K562 (cell line): ENCODE results near the gene STIL. TPM values are rescaled to one million over a fixed set of nuclear protein-coding genes. Genes with fewer than 3 reads are reported as not detected.
A peak's percentile ranks its signal among the peaks of the same experiment; 100 is the strongest.

Experiments
- GABPB1 ChIP-seq: sonication (generic); formaldehyde crosslinking; IDR thresholded peaks from 2 replicates; pipeline ENCODE4 v1.8.0; 2022; ENCODE audit warnings: mild to moderate bottlenecking, missing genetic modification reagents
- GATAD2B ChIP-seq: fragments of 450-650 bp; IDR thresholded peaks from 2 replicates; pipeline ENCODE4 v1.6.1; 2017; ENCODE audit warnings: mild to moderate bottlenecking, borderline replicate concordance
- MCM3 ChIP-seq: fragments of 450-650 bp; IDR thresholded peaks from 2 replicates; pipeline ENCODE4 v1.6.1; 2016
- MNT ChIP-seq, 2 experiments: fragments of 450-650 bp; conservative IDR thresholded peaks; 2 replicates each; pipeline ENCODE4 v1.6.1; 2017; ENCODE audit warnings: mild to moderate bottlenecking in 2 of 2, moderate library complexity in 2 of 2
- NR0B1 ChIP-seq: fragments of 450-650 bp; IDR thresholded peaks from one replicate; pipeline ENCODE4 v1.6.1; 2018; ENCODE audit warnings: mild to moderate bottlenecking, moderate library complexity; ENCODE audit not compliant: partially characterized antibody
- NR2C2 ChIP-seq, 2 experiments: fragments of 200-800 bp in 1 of 2; sonication (Bioruptor generic) in 1 of 2; sonication (generic) in 1 of 2; formaldehyde crosslinking in 1 of 2; IDR thresholded peaks; 2 replicates each; pipeline versions ENCODE4 v1.6.1 to v1.8.0; 2016 to 2022; ENCODE audit warnings: mild to moderate bottlenecking in 1 of 2, missing compliant biosample characterization in 1 of 2, missing genetic modification characterization in 1 of 2, missing genetic modification reagents in 1 of 2
- SREBF2 ChIP-seq: sonication (generic); formaldehyde crosslinking; IDR thresholded peaks from 2 replicates; pipeline ENCODE4 v1.4.0; 2020; ENCODE audit warnings: mild to moderate bottlenecking, missing genetic modification reagents
- STAT5A ChIP-seq: IDR thresholded peaks from 2 replicates; pipeline ENCODE4 v1.6.1; 2012; ENCODE audit warnings: low read length, inconsistent platforms, borderline replicate concordance
- TAF9B ChIP-seq: fragments of 450-650 bp; IDR thresholded peaks from 2 replicates; pipeline ENCODE4 v1.6.1; 2018; ENCODE audit warnings: mild to moderate bottlenecking; ENCODE audit not compliant: partially characterized antibody
- ZBTB8A ChIP-seq: fragments of 450-650 bp; IDR thresholded peaks from 2 replicates; pipeline ENCODE4 v1.6.1; 2018; ENCODE audit warnings: mild to moderate bottlenecking, moderate library complexity; ENCODE audit not compliant: partially characterized antibody
- ZFP30 ChIP-seq: fragments of 250-450 bp; sonication (Bioruptor Pico); IDR thresholded peaks from 2 replicates; pipeline ENCODE4 v1.8.0; 2022; ENCODE audit warnings: moderate library complexity, mild to moderate bottlenecking, inconsistent platforms, borderline replicate concordance
- ZNF197 ChIP-seq: fragments of 200-800 bp; sonication (Bioruptor generic); IDR thresholded peaks from 2 replicates; pipeline ENCODE4 v1.6.1; 2016; ENCODE audit warnings: low read depth, missing genetic modification characterization, missing compliant biosample characterization
- ZNF24 ChIP-seq: fragments of 450-650 bp; IDR thresholded peaks from 2 replicates; pipeline ENCODE4 v1.6.1; 2016
- ZNF253 ChIP-seq: fragments of 250-450 bp; sonication (Bioruptor Pico); conservative IDR thresholded peaks from 2 replicates; pipeline ENCODE4 v1.6.1; 2021; ENCODE audit warnings: mild to moderate bottlenecking
- ZNF324 ChIP-seq: fragments of 250-450 bp; sonication (Bioruptor Pico); IDR thresholded peaks from 2 replicates; pipeline ENCODE4 v1.4.0; 2020; ENCODE audit warnings: mild to moderate bottlenecking
- ZNF398 ChIP-seq: fragments of 250-450 bp; sonication (Bioruptor Pico); IDR thresholded peaks from 2 replicates; pipeline ENCODE4 v1.8.0; 2021; ENCODE audit warnings: moderate library complexity, mild to moderate bottlenecking, inconsistent platforms
- ZNF655 ChIP-seq: fragments of 250-450 bp; sonication (Bioruptor Pico); IDR thresholded peaks from 2 replicates; pipeline ENCODE4 v1.5.0; 2021
- ZNF764 ChIP-seq: fragments of 250-450 bp; sonication (Bioruptor Pico); IDR thresholded peaks from 2 replicates; pipeline ENCODE4 v1.4.0; 2020; ENCODE audit warnings: low read depth, mild to moderate bottlenecking, moderate library complexity
- polyA plus RNA-seq, 8 experiments: library from polyadenylated mRNA; depleted of rRNA in 4 of 8; stranded (reverse) in 5 of 8; unstranded in 3 of 8; fragments of >200 nt; fragmentation: Nextera tagmentation in 2 of 8; fragmentation: Illumina TruSeq in 1 of 8; extraction: Ambion mirVana in 2 of 8; extraction: Trizol in 1 of 8; gene quantifications; 2 replicates each; pipeline versions ENCODE4 v1.2.1 to v1.2.3, GENCODE V29; 2011 to 2014; ENCODE audit warnings: inconsistent platforms in 1 of 8, missing spikeins in 1 of 8
- total RNA-seq, 7 experiments: library from RNA; depleted of rRNA in 6 of 7; stranded (reverse); fragments of >200 nt in 6 of 7; fragmentation: Illumina TruSeq in 2 of 7; extraction: Trizol in 2 of 7; gene quantifications; 2 replicates each; pipeline versions ENCODE4 v1.2.1 to v1.2.3, GENCODE V29; 2011 to 2021; ENCODE audit warnings: low replicate concordance in 1 of 7
- TF ChIP-seq, protein P1 (sequence below), 2 experiments: fragments of 200-800 bp in 1 of 2; sonication (Bioruptor generic) in 1 of 2; sonication (generic) in 1 of 2; formaldehyde crosslinking in 1 of 2; IDR thresholded peaks in 1 of 2; conservative IDR thresholded peaks in 1 of 2; 2 replicates each; pipeline versions ENCODE4 v1.5.0 to v1.6.1; 2016 to 2020; ENCODE audit warnings: missing compliant biosample characterization in 1 of 2, missing genetic modification characterization in 1 of 2, missing genetic modification reagents in 1 of 2

Gene STIL
- total and polyA plus RNA-seq, 9 of the 15 experiments (the other 6 are each of a cell fraction or from before 2014, with no cell fraction given): 10.5 to 77.4 (median 39.6) TPM

DNA sequence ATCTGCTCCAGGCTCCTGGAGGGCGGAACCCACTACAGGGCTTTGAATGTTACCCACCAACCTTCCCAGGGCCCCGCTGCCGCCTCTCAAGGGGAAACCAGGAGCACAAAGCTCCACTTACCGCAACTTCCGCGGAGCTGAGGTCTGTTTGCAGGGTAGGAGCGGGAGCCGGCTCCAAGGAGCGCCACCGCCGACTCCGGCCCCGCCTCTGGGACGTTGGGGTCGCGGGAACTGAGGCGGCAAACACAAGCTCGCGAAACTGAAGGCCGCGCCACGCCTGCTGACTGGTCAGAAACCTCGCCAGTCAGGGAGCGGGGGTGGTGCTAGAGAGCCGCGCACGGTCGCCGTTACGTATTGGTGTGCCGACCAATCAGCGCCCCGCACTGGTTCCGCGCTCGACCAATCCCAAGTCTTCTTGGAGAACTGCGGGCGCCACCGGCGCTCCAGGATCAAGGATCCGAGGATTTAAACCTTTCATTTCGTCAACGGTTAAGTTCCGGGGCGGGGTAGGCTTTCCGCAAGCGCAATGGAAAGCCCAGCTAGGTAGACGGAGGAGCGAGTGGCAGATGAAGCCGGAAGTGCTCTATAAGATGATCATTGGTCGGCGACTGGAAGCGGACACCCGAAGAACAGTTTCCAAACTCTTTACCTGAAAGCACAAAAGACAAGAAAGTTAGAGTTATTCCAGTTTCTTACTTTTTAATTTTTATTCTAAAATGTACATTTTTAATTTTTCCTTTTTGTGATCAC lies at the start of gene STIL (continued):
- TF ChIP-seq NR2C2 (CRISPR knock-in tag; IDR thresholded peaks at IDR 0.05): 0 out of 2 replicates have a peak, but pooled peaks have one; percentile 7
- TF ChIP-seq NR2C2 (tag; IDR thresholded peaks at IDR 0.05): peak; percentile 97
- TF ChIP-seq ZNF398 (CRISPR knock-in tag): no peak
- 0 out of 2 replicates have a peak, but pooled peaks have one; percentile 21 for TF ChIP-seq ZNF324 (CRISPR knock-in tag)
- peak; percentile 77 to 92 for TF ChIP-seq MNT (conservative IDR thresholded peaks at IDR 0.05)
- peak; percentile 79 for TF ChIP-seq TAF9B
- TF ChIP-seq ZNF24: 0 out of 2 replicates have a peak, but pooled peaks have one; percentile 36
- no peak; the same call in 1 of the 2 replicates for TF ChIP-seq GATAD2B
- 0 out of 2 replicates have a peak, but pooled peaks have one; percentile 14 for TF ChIP-seq ZNF764 (CRISPR knock-in tag)
- TF ChIP-seq ZFP30 (CRISPR knock-in tag): no peak
- no peak for TF ChIP-seq ZBTB8A
- TF ChIP-seq SREBF2 (CRISPR knock-in tag): no peak
- peak; percentile 85 for TF ChIP-seq GABPB1 (CRISPR knock-in tag)
- TF ChIP-seq ZNF197 (CRISPR knock-in tag): no peak
- TF ChIP-seq ZNF253 (CRISPR knock-in tag): no peak
- TF ChIP-seq ZNF655 (CRISPR knock-in tag): no peak
- TF ChIP-seq NR0B1: no peak
- TF ChIP-seq, protein P1, sequence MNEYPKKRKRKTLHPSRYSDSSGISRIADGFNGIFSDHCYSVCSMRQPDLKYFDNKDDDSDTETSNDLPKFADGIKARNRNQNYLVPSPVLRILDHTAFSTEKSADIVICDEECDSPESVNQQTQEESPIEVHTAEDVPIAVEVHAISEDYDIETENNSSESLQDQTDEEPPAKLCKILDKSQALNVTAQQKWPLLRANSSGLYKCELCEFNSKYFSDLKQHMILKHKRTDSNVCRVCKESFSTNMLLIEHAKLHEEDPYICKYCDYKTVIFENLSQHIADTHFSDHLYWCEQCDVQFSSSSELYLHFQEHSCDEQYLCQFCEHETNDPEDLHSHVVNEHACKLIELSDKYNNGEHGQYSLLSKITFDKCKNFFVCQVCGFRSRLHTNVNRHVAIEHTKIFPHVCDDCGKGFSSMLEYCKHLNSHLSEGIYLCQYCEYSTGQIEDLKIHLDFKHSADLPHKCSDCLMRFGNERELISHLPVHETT (CRISPR knock-in tag; conservative IDR thresholded peaks at IDR 0.05 in 1 of 2, IDR thresholded peaks at IDR 0.05 in 1 of 2): no peak
- TF ChIP-seq MCM3: no peak
- TF ChIP-seq STAT5A: no peak; the same call in 1 of the 2 replicates
